Lower lobe of right lung (tissue), 2 donors: Measurements from ENCODE around the gene APOBR. TPM values are rescaled to one million over a fixed set of nuclear protein-coding genes. Genes with fewer than 3 reads are reported as not detected.

Source experiments
- ATAC-seq, 2 donors: fragments of 200-7000 bp; cut with Tn5 transposase; one replicate each; pipeline ENCODE4 v1.9.1; 2020 to 2022; ENCODE audit warnings: mild to moderate bottlenecking in 2 of 2, moderate library complexity in 2 of 2
- DNase-seq: peaks from one replicate; pipeline ENCODE4 v3.0.0-alpha.2; 2020
- H3K27ac ChIP-seq: fragments of 200-600 bp; one replicate; pipeline ENCODE4 v1.8.0; 2022
- H3K27me3 ChIP-seq: fragments of 200-600 bp; one replicate; pipeline ENCODE4 v1.8.0; 2022; ENCODE audit warnings: low read depth
- H3K36me3 ChIP-seq: fragments of 200-600 bp; one replicate; pipeline ENCODE4 v1.8.0; 2022; ENCODE audit warnings: mild to moderate bottlenecking
- H3K4me1 ChIP-seq: fragments of 200-600 bp; one replicate; pipeline ENCODE4 v1.8.0; 2022
- H3K4me3 ChIP-seq: fragments of 200-600 bp; one replicate; pipeline ENCODE4 v1.8.0; 2022; ENCODE audit warnings: mild to moderate bottlenecking
- H3K9me3 ChIP-seq: fragments of 200-600 bp; one replicate; pipeline ENCODE4 v1.8.0; 2022
- CTCF ChIP-seq: fragments of 200-600 bp; IDR thresholded peaks from one replicate; pipeline ENCODE4 v1.8.0; 2022; ENCODE audit warnings: antibody characterized with exemption, mild to moderate bottlenecking
- intact Hi-C: fragments of 100-400 bp; cut with DNase I; formaldehyde crosslinking; loops from one replicate; pipeline ENCODE4 v1.11.0; 2022
- total RNA-seq: library from RNA; stranded (reverse); fragmentation: NEBNext Ultra II Directional; extraction: Animal tissue kit (Norgen Biotek cat#: 25700); gene quantifications from one replicate; pipeline ENCODE4 v1.2.1, GENCODE V29; 2021
- donor health status: DM: no; HTN: yes; CAD: no; lungs with severe emphysema.

APOBR gene
- total RNA-seq, 1 donor from 2014 or later = 29.2 TPM

GRCh38 chr16:28501258-28502232 is 7.1 kb downstream of the APOBR start:
- no peaks in the 10 kb centered on the region for H3K4me1 ChIP-seq
- H3K9me3 ChIP-seq = no peaks in the 10 kb centered on the region
- no peak overlapping the region for H3K27ac ChIP-seq
- H3K36me3 ChIP-seq = no peaks in the 10 kb centered on the region
- DNase-seq (no peak), ATAC-seq (no peak)
- TF ChIP-seq CTCF = no peak
- no peaks in the 10 kb centered on the region for H3K27me3 ChIP-seq
- H3K4me3 ChIP-seq = no peak overlapping the region
- intact Hi-C loops = no loop called here

- H3K9me3 ChIP-seq = no peaks in the 10 kb centered on the region
- H3K4me3 ChIP-seq = no peak overlapping the region
- intact Hi-C loops = no loop called here
- no peaks in the 10 kb centered on the region for H3K27me3 ChIP-seq
- no peaks in the 10 kb centered on the region for H3K36me3 ChIP-seq
- no peak overlapping the region for H3K27ac ChIP-seq
- no peaks in the 10 kb centered on the region for H3K4me1 ChIP-seq
- no peak for TF ChIP-seq CTCF
- no peak for DNase-seq
- ATAC-seq = no peak
These were observed 7.8 kb downstream of the APOBR start for GRCh38 chr16:28502290-28502689.

- no peak overlapping the region for H3K27ac ChIP-seq
- no peak for TF ChIP-seq CTCF
- DNase-seq (no peak), ATAC-seq (no peak)
- intact Hi-C loops = no loop called here
- no peak overlapping the region for H3K4me3 ChIP-seq
- no peaks in the 10 kb centered on the region for H3K9me3 ChIP-seq
- no peaks in the 10 kb centered on the region for H3K27me3 ChIP-seq
- peaks cover 6% of the 10 kb centered on the region for H3K4me1 ChIP-seq
- H3K36me3 ChIP-seq = no peaks in the 10 kb centered on the region
These were observed 9.2 kb downstream of the APOBR start for GRCh38 chr16:28503470-28504259.

GRCh38 chr16:28504707-28505404 is 10.4 kb downstream of the APOBR start:
- no peak overlapping the region for H3K4me3 ChIP-seq

More at GRCh38 chr16:28504707-28505404, 10.4 kb downstream of the APOBR start:
- Histone ChIP-seq H3K27ac (no peak overlapping the region), H3K9me3 (no peaks in the 10 kb centered on the region), H3K4me1 (peaks cover 6% of the 10 kb centered on the region), H3K36me3 (no peaks in the 10 kb centered on the region), H3K27me3 (no peaks in the 10 kb centered on the region)
- intact Hi-C loops = no loop called here
- no peak for TF ChIP-seq CTCF
- no peak for ATAC-seq
- no peak for DNase-seq
